ENCODE data around the gene SIK3.

- no peak for TF ChIP-seq CTCF (conservative IDR thresholded peaks at IDR 0.05; ENCODE audit: low read depth in 2 of 2)
- TF ChIP-seq POLR2AphosphoS5 (IDR thresholded peaks at IDR 0.05; ENCODE audit: low read depth), result no peak
- TF ChIP-seq EZH2 (IDR thresholded peaks at IDR 0.05; ENCODE audit: low read depth, unreplicated experiment), result no peak
- no peak for TF ChIP-seq CREB1 (CRISPR knock-in tag; IDR thresholded peaks at IDR 0.05; ENCODE audit: low read depth)
- TF ChIP-seq JUNB (IDR thresholded peaks at IDR 0.05; ENCODE audit: unreplicated experiment), result no peak
- TF ChIP-seq EZH2phosphoT487 (IDR thresholded peaks at IDR 0.05; ENCODE audit: unreplicated experiment), result no peak
- TF ChIP-seq ETS1 (IDR thresholded peaks at IDR 0.05), result no peak
- no peak for TF ChIP-seq REST (IDR thresholded peaks at IDR 0.05; ENCODE audit: unreplicated experiment)
- no peak for TF ChIP-seq ZNF462 (CRISPR knock-in tag; IDR thresholded peaks at IDR 0.05)
- TF ChIP-seq ZNF114 (CRISPR knock-in tag; IDR thresholded peaks at IDR 0.05), result no peak
- no peak for TF ChIP-seq STAT1 (IDR thresholded peaks at IDR 0.05; ENCODE audit: unreplicated experiment)
- TF ChIP-seq NANOG (IDR thresholded peaks at IDR 0.05; ENCODE audit: borderline replicate concordance), result no peak
- no peak for TF ChIP-seq ZNF331 (CRISPR knock-in tag; IDR thresholded peaks at IDR 0.05; ENCODE audit: low read depth)
These were observed 34.0 kb downstream of the SIK3 start for GRCh38 chr11:117064275-117064674.

Data from GM23338 (cell line).